Lower lobe of right lung (tissue), 2 donors: ENCODE data around the gene ARHGEF3. TPM values are rescaled to one million over a fixed set of nuclear protein-coding genes. Genes with fewer than 3 reads are reported as not detected.
A peak's percentile ranks its signal among the peaks of the same experiment; 100 is the strongest.
"Not testable (repeated sequence)": the region's sequence is repeated elsewhere in the genome, so short reads cannot be mapped to it uniquely, and the experiment has no call there.

ENCODE experiments used
- ATAC-seq, 2 donors: fragments of 200-7000 bp; cut with Tn5 transposase; one replicate each; pipeline ENCODE4 v1.9.1; 2020 to 2022; ENCODE audit warnings: mild to moderate bottlenecking in 2 of 2, moderate library complexity in 2 of 2
- DNase-seq: peaks from one replicate; pipeline ENCODE4 v3.0.0-alpha.2; 2020
- H3K27ac ChIP-seq: fragments of 200-600 bp; one replicate; pipeline ENCODE4 v1.8.0; 2022
- H3K27me3 ChIP-seq: fragments of 200-600 bp; one replicate; pipeline ENCODE4 v1.8.0; 2022; ENCODE audit warnings: low read depth
- H3K36me3 ChIP-seq: fragments of 200-600 bp; one replicate; pipeline ENCODE4 v1.8.0; 2022; ENCODE audit warnings: mild to moderate bottlenecking
- H3K4me1 ChIP-seq: fragments of 200-600 bp; one replicate; pipeline ENCODE4 v1.8.0; 2022
- H3K4me3 ChIP-seq: fragments of 200-600 bp; one replicate; pipeline ENCODE4 v1.8.0; 2022; ENCODE audit warnings: mild to moderate bottlenecking
- H3K9me3 ChIP-seq: fragments of 200-600 bp; one replicate; pipeline ENCODE4 v1.8.0; 2022
- intact Hi-C: fragments of 100-400 bp; cut with DNase I; formaldehyde crosslinking; loops from one replicate; pipeline ENCODE4 v1.11.0; 2022
- total RNA-seq: library from RNA; stranded (reverse); fragmentation: NEBNext Ultra II Directional; extraction: Animal tissue kit (Norgen Biotek cat#: 25700); gene quantifications from one replicate; pipeline ENCODE4 v1.2.1, GENCODE V29; 2021
- TF ChIP-seq, protein P1 (sequence below): fragments of 200-600 bp; IDR thresholded peaks from one replicate; pipeline ENCODE4 v1.8.0; 2022; ENCODE audit warnings: antibody characterized with exemption, mild to moderate bottlenecking
- donor health status: DM: no; HTN: yes; CAD: no; lungs with severe emphysema.

ARHGEF3 gene
- total RNA-seq, 1 donor from 2014 or later: 48.0 TPM

- H3K36me3 ChIP-seq: no peaks in the 10 kb centered on the region
- no peaks in the 10 kb centered on the region for H3K27me3 ChIP-seq
- ATAC-seq (no peak), DNase-seq (no peak)
- H3K4me1 ChIP-seq: peaks cover 76% of the 10 kb centered on the region
- TF ChIP-seq, protein P1, sequence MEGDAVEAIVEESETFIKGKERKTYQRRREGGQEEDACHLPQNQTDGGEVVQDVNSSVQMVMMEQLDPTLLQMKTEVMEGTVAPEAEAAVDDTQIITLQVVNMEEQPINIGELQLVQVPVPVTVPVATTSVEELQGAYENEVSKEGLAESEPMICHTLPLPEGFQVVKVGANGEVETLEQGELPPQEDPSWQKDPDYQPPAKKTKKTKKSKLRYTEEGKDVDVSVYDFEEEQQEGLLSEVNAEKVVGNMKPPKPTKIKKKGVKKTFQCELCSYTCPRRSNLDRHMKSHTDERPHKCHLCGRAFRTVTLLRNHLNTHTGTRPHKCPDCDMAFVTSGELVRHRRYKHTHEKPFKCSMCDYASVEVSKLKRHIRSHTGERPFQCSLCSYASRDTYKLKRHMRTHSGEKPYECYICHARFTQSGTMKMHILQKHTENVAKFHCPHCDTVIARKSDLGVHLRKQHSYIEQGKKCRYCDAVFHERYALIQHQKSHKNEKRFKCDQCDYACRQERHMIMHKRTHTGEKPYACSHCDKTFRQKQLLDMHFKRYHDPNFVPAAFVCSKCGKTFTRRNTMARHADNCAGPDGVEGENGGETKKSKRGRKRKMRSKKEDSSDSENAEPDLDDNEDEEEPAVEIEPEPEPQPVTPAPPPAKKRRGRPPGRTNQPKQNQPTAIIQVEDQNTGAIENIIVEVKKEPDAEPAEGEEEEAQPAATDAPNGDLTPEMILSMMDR: no peak
- no peaks in the 10 kb centered on the region for H3K9me3 ChIP-seq
- intact Hi-C loops: no loop called here
- no peak overlapping the region for H3K4me3 ChIP-seq
- H3K27ac ChIP-seq: no peak overlapping the region
Measured at GRCh38 chr3:56761023-56761422, 40.7 kb downstream of the ARHGEF3 start.

DNA sequence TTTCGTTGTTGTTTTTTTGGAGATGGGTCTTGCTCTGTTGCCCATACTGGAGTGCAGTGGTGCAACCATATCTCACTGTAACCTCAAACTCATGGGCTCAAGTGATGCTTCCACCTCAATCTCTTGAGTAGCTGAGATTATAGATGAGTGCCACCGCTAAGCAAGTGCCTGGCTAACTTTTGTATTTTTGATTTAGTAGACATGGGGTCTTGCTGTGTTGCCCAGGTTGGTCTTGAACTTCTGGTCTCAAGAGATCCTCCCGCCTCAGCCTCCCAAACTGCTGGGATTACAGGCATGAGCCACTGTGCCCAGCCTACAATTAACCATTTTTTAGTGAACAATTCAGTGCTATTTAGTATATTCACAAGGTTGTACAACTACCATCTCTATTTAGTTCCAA is 42.2 kb downstream of the ARHGEF3 start:
- Histone ChIP-seq H3K9me3 (no peaks in the 10 kb centered on the region), H3K4me3 (no peak overlapping the region), H3K27me3 (no peaks in the 10 kb centered on the region), H3K27ac (peak overlapping the region; percentile 86), H3K36me3 (no peaks in the 10 kb centered on the region), H3K4me1 (peaks cover 83% of the 10 kb centered on the region)
- DNase-seq (no peak), ATAC-seq (no peak)
- TF ChIP-seq, protein P1: no peak
- intact Hi-C loops: no loop called here

DNA sequence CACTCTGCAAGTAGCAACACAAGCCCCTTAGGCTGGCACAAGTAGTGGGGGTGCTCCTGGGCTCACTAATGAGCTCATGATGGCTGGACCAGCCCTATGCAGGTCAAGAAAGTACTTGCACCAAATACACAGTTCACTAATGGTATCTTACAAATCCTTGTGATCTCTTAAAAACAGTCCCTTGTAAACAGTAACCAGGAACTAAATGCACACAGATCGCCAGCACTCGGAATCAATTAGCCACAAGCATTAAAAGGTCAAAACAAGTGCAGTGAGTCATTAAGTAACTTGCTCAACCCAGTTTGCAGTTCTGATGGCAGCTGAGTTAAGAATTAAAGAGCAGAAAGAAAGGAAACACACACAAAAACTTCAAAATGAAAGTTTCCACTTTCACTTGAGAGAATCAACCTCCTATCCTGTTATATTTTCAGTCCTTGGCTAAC is 43.2 kb downstream of the ARHGEF3 start:
- H3K9me3 ChIP-seq: no peaks in the 10 kb centered on the region
- H3K27me3 ChIP-seq: no peaks in the 10 kb centered on the region
- TF ChIP-seq, protein P1: no peak
- intact Hi-C loops: no loop called here
- peak; percentile 55 for DNase-seq
- H3K4me1 ChIP-seq: peaks cover 88% of the 10 kb centered on the region
- H3K4me3 ChIP-seq: peak overlapping the region; percentile 12
- peaks cover 8% of the 10 kb centered on the region for H3K36me3 ChIP-seq
- peak; percentile 92 for ATAC-seq
- H3K27ac ChIP-seq: peak overlapping the region; percentile 86

DNA sequence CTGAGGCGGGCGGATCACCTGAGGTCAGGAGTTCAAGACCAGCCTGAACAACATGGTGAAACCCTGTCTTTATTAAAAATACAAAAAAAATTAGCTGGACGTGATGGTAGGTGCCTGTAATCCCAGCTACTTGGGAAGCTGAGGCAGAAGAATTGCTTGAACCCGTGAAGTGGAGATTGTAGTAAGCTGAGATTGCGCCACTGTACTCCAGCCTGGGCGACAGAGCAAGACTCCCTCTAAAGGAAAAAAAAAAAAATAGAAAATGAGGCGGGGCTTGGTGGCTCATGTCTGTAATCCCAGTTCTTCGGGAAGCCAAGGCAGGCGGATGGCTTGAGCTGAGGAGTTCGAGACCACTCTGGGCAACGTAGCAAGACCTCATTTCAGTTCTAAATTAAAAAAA is 43.7 kb downstream of the ARHGEF3 start:
- Histone ChIP-seq H3K36me3 (peaks cover 13% of the 10 kb centered on the region), H3K27ac (peak overlapping the region; percentile 86), H3K4me1 (peaks cover 88% of the 10 kb centered on the region), H3K4me3 (peak overlapping the region; percentile 12)
- ATAC-seq: peak; percentile 28 to 34
- H3K27me3 ChIP-seq, DNase-seq, intact Hi-C loops, H3K9me3 ChIP-seq: not testable (repeated sequence)

DNA sequence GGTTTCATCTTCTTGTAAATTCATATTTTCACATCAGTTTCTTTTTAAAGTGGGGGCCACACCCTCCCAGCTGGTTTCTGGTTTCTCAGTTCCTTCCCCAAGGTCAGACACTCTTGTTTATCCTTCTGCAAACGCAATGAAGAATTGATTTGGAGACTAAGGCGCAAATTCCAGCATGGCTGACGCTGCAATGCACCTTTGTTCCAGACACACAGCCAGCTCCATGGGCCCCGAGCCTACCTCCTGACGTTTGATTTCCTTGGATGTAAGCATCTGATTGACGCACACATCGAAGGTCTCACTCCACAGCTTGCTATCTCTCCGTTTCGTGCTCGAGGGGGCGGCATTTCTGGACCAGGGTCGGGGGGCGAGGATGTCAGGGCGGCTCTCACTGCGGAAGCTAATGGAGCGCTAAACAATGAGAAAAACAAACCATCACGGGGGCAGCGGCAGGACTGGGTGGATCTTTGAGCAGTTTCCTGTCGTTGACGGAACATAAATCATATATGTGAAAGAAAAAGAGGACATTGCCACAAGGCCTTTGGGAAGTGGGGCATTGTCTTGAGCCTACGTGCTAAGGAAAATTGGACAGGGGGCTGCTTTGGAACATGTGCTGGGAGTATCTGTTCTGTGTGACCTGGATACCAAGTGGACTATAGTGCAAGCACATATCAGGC is 46.9 kb downstream of the ARHGEF3 start:
- Histone ChIP-seq H3K9me3 (no peaks in the 10 kb centered on the region), H3K27me3 (no peaks in the 10 kb centered on the region), H3K27ac (peak overlapping the region; percentile 69), H3K4me1 (peaks cover 81% of the 10 kb centered on the region), H3K36me3 (peaks cover 25% of the 10 kb centered on the region), H3K4me3 (peak overlapping the region; percentile 37)
- intact Hi-C loops: no loop called here
- TF ChIP-seq, protein P1: no peak
- DNase-seq: peak; percentile 54
- peak; percentile 4 to 40 for ATAC-seq

GRCh38 chr3:56753206-56753820 is 48.4 kb downstream of the ARHGEF3 start:
- Histone ChIP-seq H3K27me3 (no peaks in the 10 kb centered on the region), H3K27ac (peak overlapping the region; percentile 69), H3K36me3 (peaks cover 39% of the 10 kb centered on the region), H3K4me1 (peaks cover 76% of the 10 kb centered on the region), H3K4me3 (no peak overlapping the region), H3K9me3 (no peaks in the 10 kb centered on the region)
- peak; percentile 57 to 77 for ATAC-seq
- TF ChIP-seq, protein P1: no peak
- intact Hi-C loops: no loop called here
- no peak for DNase-seq
